Prostate gland (tissue), 2 donors: ENCODE measurements around the gene DCAF16.

Experiments
- CTCF ChIP-seq, 4 experiments: fragments of 200-600 bp in 2 of 4; fragments of 450-650 bp in 2 of 4; sonication (generic) in 2 of 4; IDR thresholded peaks; 1 replicate in 3 of 4; 2 replicates in 1 of 4; pipeline ENCODE4 v1.5.1; 2016 to 2019; ENCODE audit warnings: antibody characterized with exemption in 4 of 4, mild to moderate bottlenecking in 2 of 4, moderate library complexity in 2 of 4
- POLR2A ChIP-seq: fragments of 450-650 bp; IDR thresholded peaks from one replicate; pipeline ENCODE4 v1.6.1; 2016; ENCODE audit warnings: antibody characterized with exemption, mild to moderate bottlenecking
- POLR2AphosphoS5 ChIP-seq: sonication (generic); formaldehyde crosslinking; IDR thresholded peaks from one replicate; pipeline ENCODE4 v1.6.1; 2017; ENCODE audit warnings: antibody characterized with exemption

DNA sequence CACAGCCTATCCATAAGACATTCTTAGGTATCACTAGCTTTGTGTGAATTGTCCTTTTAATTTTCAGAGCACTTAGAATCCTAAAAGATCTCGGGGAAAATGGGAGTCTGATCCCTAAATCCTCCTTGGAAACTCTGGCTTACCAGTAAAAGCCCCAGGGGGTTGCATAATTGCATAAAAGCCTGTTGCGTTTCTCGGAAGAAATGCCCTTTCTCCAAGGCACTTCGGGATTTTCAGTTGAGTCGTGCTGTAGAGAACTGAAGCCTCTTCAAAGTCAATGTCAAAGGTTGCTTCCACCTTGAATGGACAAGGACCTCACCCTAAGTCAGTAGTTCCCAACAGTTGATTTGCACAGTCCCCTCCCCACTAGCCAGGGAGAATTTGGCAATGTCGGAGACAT is 49.9 kb downstream of the DCAF16 start:
- TF ChIP-seq CTCF (IDR thresholded peaks at IDR 0.05) = no peak
- TF ChIP-seq POLR2A = no peak
- TF ChIP-seq POLR2AphosphoS5 = no peak
